Stimulated activated CD8-positive, alpha-beta memory T cell treated with anti-CD3 and anti-CD28 coated beads, Interleukin-15, amount 100 ng/mL, for 48 hours (primary cell): Measurements from ENCODE around the gene ITGA5.
"Not testable (repeated sequence)": the region's sequence is repeated elsewhere in the genome, so short reads cannot be mapped to it uniquely, and the experiment has no call there.

Experiments
- DNase-seq, 2 donors: peaks; one replicate each; pipeline ENCODE4 v3.0.0-alpha.2; 2020; ENCODE audit warnings: low read depth in 2 of 2

ITGA5 gene

DNA sequence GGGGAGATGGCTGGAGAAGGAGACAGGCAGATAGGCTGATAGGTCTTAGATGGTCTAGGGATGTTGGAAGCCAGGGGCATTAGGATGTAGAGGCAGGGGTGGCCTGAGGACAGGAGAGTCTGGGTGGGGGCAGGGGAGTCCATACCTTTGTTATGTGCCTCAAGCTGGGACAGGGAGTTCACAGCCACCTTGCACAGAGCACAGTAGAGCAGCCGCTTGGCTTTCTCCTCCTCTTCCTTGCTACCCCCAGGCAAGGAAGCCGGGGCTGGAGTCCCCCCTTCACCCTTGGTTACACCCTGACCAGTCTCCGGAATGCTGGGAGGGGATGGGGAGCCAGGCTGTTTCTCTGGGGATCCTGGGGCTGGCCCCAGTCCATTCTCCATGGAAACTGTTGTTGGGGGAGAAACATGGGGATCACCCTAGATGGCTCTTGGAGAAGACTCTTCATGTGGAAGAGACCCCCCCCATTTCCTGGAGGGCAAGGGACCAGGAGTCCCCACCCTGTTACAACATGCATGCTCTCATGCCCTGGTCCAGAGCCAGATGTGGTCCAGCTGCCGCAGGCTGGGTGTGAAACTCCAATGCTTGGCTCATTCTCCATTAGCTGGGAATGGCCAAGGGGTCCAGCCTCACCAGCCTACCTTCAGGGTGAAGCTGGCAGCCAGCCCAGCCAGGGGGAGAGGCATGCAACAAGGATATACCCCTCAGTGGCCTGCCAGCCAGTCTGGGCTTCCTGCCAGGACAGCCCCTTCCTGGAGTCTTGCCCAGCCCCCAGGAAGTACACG, 47.5 kb downstream of the ITGA5 start:
- no peak for DNase-seq

DNA sequence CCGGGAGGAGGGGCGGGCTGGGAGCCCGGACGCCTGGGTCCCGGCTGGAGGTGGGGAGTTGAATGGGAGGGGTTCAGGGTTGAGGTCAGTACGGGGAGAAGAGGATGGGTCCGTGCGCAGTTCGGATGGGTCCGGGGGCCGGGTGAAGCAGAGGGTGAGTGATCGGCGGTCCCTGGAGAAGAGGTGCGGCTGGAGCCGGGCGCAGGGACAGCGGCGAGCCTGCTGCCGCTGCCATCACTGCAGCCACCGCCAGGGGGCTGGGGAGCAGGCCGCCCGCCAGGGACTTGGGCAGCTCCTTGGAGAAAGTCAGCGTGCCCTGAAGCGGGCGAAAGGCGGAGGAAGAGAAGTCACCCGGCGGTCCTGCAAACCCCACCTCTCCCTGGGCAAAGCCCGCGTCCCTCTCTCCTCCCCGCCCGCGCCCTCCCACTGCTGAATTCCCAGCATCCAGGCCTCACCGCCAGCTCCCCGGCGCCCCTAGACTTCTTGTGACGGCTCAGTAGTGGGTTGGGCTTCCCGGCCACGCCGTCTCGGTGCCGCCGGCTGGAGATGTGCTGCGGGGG, 48.8 kb downstream of the ITGA5 start:
- DNase-seq, result peak in 1 of 2 donors; percentile 36

DNA sequence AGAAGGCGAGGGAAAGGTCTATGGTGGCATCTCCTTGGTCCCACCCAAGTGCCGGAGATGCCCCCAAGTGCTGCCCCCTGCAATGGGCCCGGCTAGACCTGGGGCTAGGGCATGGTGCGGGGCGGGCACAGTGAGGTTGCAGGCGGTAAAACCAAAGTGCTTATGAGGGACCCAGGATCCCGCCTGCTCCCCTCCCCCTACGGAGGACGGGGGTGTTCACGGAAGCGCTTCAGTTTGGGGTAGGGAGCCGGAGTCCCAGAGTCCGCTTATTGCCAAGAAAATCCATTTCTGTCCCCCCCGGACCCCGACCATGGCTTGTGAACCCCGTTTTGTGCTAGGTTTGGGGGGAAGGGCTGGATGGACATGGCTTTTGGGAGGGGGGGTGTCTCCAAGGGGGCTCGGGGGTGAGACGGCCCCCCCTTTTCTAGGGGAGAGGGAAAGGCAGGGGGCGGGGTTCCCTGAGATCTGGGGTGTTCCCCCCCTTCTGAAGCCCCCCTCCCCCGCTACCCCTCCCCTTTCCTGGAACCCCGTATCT, 49.4 kb downstream of the ITGA5 start:
- no peak for DNase-seq

DNA sequence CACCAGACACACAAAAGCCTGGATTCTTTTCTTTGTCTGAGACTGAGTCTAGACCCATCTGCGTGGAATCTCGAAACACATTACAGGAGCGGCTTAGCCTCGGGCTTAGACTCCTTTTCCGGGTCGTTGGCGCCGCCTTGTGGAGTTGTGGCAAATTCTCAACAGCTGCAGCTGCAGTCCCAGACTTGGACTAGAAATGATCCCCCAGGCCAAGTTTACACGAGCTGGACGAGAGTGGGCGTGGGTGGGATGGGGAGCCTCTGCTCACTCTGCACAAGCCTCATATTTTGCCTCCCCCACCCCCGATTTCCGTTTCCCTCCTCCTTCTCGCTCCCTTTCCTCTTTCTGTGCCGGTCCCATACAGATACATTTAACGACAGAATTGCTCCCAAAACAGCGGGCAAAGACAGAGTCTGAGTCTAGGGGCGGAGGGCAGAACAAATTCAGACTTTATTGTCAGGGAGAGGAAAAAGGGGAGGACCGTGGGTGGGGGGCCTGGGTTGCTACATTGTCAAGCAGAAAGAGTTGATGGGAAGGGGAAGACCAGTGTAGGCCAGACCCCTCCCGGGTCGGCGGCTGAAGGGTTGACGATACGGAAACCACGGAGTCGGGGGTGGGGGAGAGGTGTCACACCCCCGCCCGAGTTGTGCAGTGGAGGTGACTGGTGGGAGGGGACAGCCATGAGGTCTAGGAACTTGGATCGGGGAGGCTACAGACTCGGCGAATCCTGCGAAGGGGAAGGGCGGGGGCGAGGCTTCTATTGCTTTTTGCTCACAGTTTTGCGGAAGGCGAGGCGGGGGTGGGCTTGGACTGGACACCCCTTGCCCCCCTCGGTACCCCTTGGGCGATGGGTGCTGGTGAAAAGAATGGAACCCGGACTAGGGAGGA, 50.1 kb downstream of the ITGA5 start:
- DNase-seq, result peak; percentile 70 to 74

DNA sequence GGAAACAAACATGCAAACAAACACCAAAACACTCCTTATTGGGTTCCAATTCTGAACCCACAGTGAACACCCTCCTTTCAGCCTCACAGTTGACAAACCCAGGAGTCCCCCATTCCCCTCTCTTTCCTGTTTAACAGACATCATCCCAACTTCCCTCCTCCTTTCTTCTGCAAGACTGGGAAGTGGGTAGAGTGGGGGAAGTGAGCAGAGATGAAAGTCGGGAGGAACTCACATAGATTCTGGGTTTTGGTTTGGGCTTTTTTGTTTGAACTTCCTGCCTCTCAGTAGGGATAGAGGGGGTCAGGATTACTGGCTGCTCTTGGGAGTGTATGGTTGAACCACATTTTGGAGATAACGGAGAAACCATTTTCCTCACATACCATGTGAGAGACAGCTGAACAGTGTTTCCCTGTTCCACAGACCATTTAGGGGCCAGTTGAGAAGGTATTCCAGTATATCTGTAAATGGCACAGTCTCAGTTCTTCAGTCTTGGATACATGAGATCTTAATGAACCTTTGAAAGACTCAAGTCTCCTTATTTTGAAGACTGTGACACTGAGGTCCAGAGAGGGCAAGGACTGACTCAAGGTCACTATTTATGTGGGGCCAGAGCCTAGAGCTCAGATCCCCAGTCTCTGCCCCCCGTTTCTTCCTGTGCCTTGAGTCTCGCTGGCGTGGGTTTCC, 50.9 kb downstream of the ITGA5 start:
- no peak for DNase-seq

DNA sequence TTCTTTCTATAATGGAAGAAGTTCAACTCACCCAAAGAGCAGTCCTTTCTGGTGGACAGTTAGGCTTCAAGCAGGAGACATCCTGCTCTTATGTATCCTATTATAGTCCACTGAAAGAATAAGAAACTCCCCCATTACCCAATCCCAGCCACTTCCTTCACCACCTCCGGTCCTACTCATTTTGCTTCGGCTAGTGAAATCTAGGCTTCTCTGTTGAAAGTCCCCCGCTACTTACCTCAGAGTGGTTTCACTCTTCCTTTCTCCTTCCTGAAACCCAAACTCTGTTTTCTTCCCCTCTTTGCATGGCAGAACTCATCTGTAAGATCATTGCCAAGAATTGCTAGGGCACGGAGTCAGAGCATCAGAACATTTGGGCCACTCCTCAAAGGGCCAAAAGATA, 54.7 kb downstream of the ITGA5 start, which contains the start of gene GPR84:
GPR84 (minus strand) TSS at position 74 of the 400 bp plus-strand sequence. CDS start 635 bp downstream, outside the sequence.
- no peak for DNase-seq

DNA sequence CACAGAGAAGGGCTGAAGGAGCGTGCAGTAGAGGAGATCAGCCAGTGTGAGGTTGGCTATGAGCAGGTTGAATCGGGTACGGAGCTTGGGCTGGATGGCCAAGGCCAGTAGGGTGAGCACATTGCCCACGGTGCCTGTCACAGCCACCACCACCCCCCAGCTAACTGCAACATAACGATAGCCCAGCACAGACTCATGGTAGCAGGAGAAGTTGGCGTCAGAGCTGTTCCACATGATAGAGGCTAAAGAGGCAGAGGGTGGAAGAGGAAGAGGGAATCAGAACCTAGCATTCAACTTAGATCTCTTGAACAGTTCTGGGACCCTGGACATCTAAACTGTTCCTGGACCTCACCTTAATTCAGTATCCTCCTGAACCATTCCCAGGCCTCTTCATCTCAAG, 55.4 kb downstream of the ITGA5 start:
- no peak for DNase-seq

DNA sequence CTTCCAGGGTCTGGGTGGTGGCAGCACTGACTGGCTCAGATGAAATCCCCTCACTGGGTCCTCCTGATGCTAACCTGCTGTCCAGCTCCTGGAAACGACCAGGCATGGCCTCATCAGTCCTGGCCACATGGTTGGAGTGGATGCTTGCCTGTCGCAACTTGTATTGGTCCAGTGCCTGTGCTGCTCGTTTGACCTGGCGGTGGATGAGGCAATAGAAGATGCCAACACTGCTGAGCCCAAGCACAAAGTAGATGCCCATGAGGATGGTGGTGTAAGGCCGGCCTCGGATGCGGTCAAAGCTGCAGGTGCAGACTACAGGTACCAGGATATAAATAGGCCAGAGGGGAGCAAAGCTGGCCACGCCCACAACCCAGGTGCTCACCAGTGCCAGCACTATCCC, 56.0 kb downstream of the ITGA5 start:
- no peak for DNase-seq

DNA sequence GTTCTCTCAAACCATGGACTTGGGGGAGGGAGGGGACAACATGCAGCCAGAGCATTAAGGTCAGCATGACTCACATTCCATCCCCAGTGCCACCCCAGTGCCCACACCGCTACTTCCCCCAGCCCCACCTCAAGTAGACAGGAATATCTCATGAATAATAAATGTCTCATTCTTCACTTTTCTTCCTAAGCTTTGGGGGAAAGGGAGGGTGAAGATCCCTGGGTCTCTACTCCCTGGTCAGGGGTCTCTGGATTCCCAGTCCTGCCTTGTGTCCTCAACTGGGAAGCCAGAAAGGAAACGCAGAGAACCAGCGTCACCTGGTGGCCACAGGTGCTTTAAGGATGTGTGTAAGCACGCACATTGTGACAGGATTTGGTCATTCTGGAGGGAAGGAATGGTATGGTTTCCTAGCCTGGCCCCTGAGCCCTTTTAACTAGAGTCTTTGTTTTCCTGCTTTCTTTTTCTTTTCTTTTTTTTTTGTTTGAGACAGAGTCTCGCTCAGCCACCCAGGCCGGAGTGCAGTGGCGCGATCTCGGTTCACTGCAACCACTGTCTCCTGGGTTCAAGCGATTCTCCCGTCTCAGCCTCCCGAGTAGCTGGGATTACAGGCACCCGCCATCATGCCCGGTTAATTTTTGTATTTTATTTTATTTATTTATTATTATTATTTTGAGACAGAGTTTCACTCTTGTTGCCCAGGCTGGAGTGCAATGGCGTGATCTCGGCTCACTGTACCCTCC, 58.2 kb downstream of the ITGA5 start:
- no peak for DNase-seq

DNA sequence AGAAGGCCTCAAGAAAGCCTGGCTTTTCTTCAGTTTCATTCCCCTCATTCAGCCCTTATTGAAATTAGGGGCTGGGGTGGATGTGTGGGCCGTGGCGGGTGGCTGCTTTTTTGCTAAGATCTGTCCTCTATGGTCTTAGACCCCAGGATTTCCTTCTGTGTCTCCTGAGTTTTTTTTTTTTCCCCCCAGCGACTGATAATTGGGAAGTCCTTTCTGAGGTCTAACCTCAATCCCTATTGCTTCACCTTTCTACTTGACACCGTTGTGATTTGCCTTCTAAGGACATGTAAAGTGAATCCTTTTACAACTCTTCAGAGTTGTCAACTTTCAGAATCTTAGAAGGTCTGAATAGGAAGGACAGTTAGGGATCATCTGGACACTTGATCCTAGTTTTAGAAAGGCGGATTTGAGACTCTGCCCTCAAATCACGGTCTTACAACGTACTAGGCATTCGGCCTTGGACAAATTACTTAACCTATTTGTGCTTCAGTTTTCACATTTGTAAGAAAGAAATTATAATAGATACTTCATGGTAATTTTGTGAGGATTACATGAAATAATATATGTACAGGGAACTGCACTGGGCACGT, 59.2 kb downstream of the ITGA5 start:
- no peak for DNase-seq

DNA sequence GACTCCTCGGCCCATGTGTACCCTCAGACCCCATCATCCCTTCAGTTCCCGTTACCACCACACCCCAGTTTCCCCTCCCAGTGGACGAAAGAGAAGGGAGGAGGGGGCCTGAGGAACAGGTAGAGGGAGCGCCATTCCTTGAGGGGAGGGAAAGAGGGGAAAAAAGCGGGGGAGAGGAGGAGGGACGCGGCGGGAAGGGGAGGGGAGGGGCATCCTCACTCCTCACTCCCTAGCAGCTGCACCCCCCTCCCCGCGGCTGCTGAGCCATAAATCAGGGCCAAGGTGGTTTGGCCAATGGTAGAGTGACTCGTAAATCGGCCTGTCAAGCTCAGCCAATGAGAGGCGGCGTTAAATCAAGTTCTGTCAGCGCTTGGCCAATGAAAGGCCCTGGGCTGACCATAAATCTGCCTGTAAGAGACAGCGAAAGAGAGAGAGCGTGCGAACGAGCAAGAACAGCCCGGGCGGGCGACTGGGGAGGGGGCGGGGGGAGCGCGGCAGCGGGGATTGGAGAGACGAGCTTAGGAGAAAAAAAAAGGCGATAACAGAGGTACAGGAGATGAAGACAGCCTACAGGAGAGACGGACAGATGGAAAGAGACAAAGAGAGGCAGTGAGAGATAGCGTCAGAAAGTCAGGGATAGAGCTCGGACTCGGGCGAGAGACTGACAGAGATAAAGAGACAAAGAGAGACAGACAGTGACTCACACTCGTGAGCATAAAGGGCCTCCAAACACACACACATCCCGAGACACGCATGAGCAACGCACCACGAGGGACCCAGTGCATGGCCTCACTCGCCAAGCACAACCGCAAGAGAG, 59.9 kb downstream of the ITGA5 start:
- DNase-seq, result peak; percentile 87 to 88

DNA sequence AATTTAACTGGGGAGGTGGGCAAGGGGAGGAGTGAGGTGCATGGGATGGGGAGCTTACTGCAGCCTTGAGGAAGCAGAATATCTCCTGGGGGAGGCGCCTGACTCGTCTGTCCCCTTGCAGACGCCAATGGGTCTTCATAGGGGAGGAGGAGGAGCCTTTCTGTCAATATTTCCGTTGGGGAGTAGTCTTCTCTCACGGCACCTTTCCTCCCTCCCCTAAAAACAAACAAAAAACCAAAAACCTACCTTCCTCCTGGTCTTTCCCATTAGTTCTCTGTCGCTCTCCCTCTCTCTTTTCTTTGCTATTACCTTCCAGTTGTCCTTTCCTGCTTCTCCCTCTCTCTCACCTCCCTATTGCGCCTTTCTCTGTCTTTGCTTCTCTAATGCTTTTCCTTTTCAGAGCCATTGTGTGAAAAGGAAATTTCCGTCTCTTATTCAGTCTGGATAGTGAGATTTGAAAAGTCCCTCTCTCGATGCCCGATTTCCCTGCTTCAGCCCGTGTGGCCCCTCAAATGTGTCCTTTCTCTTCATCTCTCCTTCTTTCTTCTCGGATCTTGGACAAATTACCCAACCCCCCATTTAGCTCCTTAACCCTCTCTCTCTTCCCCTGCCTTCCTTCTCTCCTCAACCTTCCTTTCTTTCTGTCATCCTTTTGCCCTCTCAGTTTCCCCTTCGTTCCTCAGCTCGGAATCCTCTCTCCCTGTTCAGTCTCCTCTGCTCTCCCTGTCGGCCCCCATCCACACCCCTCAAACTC, 60.7 kb downstream of the ITGA5 start:
- DNase-seq, result peak in 1 of 2 donors; percentile 31

DNA sequence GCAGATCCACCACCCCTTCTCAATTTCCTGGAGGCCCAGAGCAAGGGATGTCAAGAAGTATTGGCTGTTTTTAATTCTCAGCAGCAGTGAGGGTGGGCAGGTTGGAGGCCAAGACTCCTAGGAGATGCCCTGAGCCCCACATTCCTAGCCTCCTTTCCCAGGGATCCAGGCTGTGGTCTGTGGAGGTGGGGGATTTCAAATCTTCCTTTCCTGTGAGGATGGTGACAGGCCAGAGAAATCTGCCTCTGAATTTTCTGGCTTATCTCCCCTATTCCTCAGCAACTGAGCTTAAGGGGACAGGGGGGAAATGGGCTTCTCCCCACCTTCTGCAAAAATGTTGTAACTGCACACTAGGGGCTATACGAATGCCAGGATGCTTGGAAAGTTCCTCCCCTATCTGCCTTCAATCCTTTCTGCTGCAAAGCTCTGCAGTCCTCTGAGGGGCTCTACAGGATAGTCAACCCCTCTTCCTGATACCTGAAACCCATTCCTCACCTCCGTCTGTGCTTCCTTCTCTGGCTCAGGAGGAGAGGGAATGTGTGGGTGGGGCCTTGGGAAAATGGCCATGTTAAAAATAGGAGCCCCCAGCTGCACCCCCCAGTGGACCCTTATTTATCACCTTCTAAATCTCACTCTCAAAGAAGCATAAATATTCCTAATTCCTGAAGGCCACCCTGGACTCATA, 61.4 kb downstream of the ITGA5 start:
- no peak for DNase-seq

DNA sequence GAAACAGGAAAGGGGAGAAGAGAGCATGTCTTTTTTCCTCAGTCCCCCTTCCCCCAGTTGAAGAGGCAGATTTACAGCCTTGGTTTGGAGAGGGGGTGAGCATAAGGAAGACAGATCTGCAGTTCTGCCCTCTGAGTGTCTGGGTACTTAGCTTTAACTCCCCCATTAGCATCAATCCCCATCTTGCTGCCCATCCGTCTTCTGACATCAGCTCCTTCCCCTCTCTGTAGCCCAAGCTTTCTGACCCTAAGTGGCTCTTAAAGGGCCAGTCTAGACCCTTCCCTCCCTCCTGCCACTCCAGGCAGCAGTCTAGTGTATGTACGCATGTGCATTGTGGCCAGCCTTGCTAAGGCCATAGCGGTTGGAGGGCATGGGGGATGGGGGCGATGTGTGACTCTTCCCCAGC, 62.1 kb downstream of the ITGA5 start:
- DNase-seq, result no peak

DNA sequence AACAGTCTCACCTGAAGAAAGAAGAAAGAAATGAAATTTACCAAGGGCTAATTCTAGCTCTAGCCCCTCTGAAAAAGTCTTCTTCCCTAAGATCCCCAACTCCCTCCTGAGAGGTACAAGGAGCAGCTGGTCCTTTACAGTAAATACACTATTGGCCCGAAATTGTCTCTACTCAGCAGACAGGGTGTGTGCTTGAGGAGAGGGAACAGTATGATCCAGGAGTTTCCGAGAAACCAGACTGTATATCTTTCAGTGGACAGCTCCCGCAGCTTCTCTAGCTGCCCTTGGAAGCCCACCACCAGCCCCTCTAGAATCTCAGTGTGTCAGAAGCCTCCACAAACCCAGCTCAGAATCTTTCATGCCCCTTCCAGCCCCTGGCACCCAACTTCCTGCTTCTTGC, 62.8 kb downstream of the ITGA5 start:
- no peak for DNase-seq

DNA sequence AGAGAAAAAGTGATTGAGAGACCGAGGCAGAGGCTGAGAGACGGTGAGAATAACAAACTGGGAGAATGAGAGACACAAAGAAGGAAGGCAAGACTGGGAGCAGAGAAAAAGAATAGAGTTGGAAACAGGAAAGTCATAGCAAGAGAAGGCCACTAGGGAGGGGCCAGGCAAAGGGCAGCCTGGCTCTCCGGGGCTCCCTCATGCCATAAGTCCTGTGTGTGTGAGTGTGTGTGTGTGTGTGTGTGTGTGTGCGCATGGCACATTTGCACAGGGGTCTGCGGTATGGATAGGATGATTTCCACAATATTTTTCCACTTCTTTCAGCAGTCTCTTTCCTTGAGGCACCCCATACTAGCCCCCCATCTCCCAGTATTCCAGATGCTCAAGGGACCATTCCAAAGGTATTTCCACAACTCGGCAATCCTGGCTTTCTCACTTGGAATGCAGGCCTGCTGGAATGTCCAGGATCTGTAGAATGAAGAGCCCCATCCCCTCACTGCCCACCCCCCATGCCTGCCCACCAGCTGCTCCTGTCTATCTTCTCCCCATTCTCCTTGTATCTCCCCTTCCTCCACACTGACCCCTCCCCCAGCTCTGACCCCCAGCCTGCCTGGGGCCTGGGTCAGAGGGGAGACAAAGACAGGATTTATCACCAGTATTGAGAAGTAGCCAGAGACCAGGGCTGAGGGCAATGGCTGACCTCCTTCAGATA, 63.8 kb downstream of the ITGA5 start:
- DNase-seq, result no peak

DNA sequence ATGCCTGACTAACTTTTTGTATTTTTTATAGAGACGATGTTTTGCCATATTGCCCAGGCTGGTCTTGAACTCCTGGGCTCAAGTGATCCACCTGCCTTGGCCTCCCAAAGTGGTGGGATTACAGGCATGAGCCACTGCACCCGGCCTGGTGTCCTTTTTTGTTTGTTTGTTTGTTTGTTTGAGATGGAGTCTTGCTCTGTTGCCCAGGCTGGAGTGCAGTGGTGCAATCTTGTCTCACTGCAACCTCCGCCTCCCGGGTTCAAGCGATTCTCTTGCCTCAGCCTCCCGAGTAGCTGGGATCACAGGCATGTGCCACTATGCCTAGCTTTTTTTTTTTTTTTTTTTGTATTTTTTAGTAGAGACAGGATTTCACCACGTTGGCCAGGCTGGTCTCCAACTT, 64.8 kb downstream of the ITGA5 start:
- DNase-seq, result not testable (repeated sequence)
